A204.1 (cell line): ENCODE data around the gene MYH11.
"Not testable (repeated sequence)": the region's sequence is repeated elsewhere in the genome, so short reads cannot be mapped to it uniquely, and the experiment has no call there.

Source experiments
- FAIRE-seq: peaks from 2 replicates; lab custom pipeline; 2012; peaks lifted over from hg19 to GRCh38; lab: Jason Lieb, UNC

Gene MYH11

GRCh38 chr16:15809297-15809696 is 47.5 kb downstream of the MYH11 start:
- not testable (repeated sequence) for FAIRE-seq

- no peak for FAIRE-seq
Measured at GRCh38 chr16:15808071-15808470, 48.8 kb downstream of the MYH11 start.

GRCh38 chr16:15807603-15808009 is 49.2 kb downstream of the MYH11 start:
- FAIRE-seq = no peak

- FAIRE-seq = no peak
Measured at GRCh38 chr16:15803618-15804017, 53.2 kb downstream of the MYH11 start.

- FAIRE-seq = no peak
Measured at GRCh38 chr16:15799851-15800495, 56.9 kb downstream of the MYH11 start.

- FAIRE-seq = no peak
Measured at GRCh38 chr16:15798671-15799070, 58.2 kb downstream of the MYH11 start.

- no peak for FAIRE-seq
Measured at GRCh38 chr16:15796885-15797284, 59.9 kb downstream of the MYH11 start.

GRCh38 chr16:15795615-15796014 is 61.2 kb downstream of the MYH11 start:
- no peak for FAIRE-seq

- FAIRE-seq = no peak
Measured at GRCh38 chr16:15792563-15792971, 64.3 kb downstream of the MYH11 start.

GRCh38 chr16:15790458-15790857 is 66.4 kb downstream of the MYH11 start:
- no peak for FAIRE-seq

GRCh38 chr16:15789816-15790215 is 67.0 kb downstream of the MYH11 start:
- FAIRE-seq = not testable (repeated sequence)

GRCh38 chr16:15788846-15789239 is 68.0 kb downstream of the MYH11 start:
- no peak for FAIRE-seq

- no peak for FAIRE-seq
Measured at GRCh38 chr16:15786501-15786900, 70.3 kb downstream of the MYH11 start.

- no peak for FAIRE-seq
Measured at GRCh38 chr16:15785386-15786059, 71.3 kb downstream of the MYH11 start.

- FAIRE-seq = no peak
Measured at GRCh38 chr16:15783985-15784384, 72.8 kb downstream of the MYH11 start.

- no peak for FAIRE-seq
Measured at GRCh38 chr16:15782573-15783365, 74.1 kb downstream of the MYH11 start.

- no peak for FAIRE-seq
Measured at GRCh38 chr16:15781650-15782049, 75.2 kb downstream of the MYH11 start.

GRCh38 chr16:15780805-15781204 is 76.0 kb downstream of the MYH11 start:
- FAIRE-seq = no peak

GRCh38 chr16:15779664-15780351 is 77.0 kb downstream of the MYH11 start:
- no peak for FAIRE-seq

GRCh38 chr16:15778999-15779614 is 77.7 kb downstream of the MYH11 start:
- FAIRE-seq = no peak

GRCh38 chr16:15778204-15778743 is 78.6 kb downstream of the MYH11 start:
- FAIRE-seq = no peak
